HG03575 (cell line): Measurements from ENCODE around the gene PRG3.
"Not testable (repeated sequence)": the region's sequence is repeated elsewhere in the genome, so short reads cannot be mapped to it uniquely, and the experiment has no call there.

Experiments
- ATAC-seq: cut with Tn5 transposase; IDR thresholded peaks from one replicate; pipeline ENCODE4 v1.9.1; 2021; ENCODE audit not compliant: unreplicated experiment, insufficient number of reproducible peaks, low FRiP score; ENCODE audit errors: extremely low read depth

The PRG3 gene

DNA sequence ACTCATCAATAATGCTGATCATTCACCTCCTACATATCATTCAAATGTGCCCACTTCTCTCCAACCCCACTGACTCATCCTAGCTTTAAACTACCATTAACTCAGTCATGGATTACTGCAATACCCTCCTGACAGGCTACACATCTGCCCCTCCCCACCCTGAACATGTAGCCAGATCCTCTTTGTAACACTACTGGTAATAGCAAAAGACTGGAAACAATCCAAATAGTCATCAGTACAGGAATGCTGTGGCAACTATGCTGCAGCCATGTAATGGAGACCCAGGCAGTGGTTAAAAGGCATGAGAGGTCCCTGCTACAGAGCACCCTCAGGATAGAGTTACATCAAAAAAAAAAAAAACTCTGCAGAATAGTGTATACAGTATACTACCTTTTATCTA lies 29.3 kb upstream of the PRG3 start:
- ATAC-seq, result no peak

DNA sequence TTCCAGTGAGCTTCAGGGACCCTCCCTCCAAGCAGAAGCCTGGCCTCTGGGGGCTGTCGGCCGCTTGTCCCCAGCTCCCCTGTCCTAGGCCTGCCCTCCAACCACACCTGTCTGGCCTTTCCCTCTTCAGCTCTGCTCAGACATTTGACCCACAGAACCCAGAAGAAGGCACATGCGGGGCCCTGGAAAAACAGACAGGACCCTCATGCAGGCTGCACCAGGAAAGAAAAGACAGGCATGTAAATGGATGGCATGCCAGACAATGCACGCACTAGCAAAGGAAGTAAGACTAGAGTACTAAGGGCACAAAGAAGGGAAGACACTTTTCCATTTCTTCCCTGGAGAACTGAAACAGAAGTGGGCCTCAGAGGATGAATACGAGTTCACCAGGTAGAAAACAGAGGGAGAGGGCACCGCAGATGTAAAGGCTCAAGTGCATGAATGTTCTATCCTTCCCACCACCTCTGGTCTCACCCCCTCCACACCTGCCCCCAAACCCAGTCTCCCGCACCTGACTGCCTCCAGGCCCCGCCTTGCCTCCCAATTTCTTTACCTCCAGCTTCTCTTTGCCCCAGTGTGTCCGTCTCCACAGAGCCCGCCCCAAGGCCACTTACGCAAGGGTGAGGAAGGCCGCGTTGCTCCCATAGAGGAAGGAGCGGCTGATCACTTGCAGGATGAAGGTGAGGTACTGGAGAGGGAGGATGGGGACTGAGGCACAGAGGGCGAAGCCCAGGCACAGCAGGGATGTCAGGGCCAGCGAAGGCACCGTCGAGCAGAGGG lies 28.6 kb upstream of the PRG3 start:
- ATAC-seq, result no peak

DNA sequence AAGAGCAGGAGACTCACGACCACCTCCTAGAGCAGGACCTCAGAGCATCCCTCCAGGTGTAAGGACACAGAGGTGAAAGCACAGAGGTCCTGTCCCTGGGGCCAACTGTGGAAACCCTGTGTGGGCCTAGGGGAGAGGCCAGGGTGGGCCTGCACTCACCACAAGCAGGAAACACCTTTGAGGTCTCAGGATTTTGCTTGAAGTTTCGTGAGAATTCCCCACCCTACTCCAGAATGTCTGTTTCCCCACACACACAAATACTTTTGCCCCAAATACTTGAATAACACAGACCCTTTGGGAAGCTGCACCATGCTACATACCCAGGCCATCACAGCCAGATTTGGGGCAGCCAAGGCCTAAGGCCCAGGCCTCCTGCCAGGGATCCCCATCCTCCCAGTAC lies 27.8 kb upstream of the PRG3 start:
- no peak for ATAC-seq

DNA sequence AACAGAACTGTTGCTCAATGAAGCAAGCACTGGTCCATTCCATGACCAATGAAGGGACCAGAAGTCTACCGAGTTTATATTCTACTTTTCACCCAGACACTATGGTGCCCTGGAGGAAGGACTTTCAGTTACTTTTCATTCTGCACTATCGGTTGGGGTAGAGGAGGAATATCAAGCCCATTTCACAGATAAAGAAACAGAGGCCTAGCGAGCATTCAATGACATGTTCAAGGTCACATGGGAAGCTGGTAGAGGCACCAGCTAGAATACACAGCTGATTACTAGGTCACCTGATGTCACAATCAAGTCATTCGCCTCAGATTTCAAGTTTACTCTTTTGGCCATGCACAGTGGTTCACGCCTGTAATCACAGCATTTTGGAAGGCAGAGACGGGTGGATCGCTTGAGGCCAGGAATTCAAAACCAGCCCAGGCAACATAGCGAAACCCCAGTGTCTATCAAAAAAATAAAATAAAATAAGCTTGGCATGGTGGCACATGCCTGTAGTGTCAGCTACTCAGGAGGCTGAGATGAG lies 27.1 kb upstream of the PRG3 start:
- ATAC-seq, result no peak

DNA sequence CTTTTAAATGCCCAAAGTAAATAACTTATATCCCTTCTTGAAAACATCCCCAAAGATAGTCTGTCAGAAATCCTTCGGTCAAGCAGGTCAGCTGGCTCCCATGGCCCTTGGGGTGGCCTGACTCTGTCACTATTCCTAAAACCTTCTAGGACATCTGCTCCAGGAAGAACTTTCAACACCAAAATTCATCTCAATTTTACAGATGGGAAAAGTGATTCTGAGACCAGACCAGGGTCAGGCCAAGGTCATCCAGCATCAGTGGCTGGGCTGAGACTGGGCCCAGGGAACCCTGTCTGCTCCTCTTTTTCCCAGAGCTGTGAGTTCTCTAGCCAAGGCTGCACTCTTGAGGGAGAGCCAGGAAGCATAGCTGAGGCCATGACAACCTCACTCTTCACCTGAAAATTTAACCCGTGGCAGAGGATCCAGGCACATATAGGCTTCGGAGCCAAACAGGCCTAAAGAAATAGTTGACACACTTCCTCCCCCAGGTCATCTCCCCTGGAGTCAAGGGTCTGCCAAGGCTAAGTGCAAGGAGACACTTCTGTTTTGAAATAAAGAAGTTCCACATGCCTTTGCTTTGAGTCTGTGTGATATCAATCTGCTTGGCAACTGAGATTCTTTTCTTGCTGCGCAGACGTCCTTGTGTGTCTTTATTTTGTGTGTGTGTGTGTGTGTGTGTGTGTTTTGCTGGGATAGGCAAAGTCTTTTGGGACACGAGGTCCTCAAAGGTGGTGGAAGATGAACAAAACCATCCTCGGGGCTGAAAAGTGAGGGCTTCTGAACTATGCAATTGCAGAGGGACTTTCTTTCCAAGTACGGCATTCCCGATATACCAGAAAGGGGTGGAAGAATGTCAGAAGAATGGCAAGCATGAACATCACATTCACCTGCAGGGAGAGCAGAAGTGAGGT lies 26.3 kb upstream of the PRG3 start:
- ATAC-seq, result no peak

DNA sequence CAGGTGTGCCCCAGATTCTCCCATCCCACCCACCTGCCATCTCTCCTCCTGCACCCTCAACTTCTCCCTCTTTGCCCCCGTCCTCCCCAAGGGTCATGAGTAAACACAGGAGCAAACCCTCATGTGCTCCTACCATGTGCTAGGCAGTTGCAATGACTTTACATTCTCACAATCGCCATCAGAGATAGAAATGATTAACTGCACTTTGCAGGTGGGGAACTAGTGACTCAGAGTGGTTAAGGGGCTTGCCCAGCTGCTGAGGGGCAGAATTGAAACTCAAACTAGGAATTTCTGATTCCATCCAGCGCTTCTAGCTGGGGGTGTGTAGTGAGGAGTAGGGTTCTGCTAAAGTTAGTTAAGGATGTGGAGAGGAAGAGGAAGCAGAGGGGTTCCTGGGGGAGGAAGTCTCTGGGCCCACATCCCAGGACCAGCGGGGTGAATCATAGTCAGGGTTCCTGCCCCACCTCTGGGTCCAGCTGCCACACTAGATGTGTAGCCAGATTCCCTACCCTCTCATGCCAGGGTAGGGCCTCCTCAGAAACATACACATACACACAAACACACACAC lies 25.5 kb upstream of the PRG3 start:
- peak; percentile 75 for ATAC-seq

DNA sequence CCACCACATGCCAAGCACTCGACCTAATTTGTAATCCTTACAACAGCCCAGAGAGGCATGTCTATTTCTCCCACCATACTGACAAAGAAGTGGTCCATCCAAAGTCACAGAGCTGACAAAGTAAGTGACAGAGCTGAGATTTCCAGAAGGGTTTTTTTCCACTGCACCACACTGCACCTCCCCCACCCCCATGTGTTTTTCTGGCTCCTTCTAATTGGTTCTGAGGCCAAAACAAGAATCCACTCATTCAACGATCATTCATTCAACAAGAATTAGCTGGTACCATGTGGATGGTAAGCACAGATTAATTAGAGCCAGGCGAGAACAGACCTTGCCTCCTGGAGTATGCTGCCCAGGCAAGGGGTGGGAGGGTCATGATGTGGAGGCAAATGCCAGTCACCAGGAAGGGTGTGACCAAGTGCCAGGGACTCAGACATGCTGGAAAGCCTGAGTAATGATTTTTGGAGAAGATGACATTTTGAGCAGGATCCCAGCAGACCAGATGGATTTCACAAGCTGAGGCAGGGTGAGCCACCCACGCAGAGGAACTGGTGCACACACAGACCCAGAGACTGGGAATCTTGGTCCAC lies 24.4 kb upstream of the PRG3 start:
- no peak for ATAC-seq

DNA sequence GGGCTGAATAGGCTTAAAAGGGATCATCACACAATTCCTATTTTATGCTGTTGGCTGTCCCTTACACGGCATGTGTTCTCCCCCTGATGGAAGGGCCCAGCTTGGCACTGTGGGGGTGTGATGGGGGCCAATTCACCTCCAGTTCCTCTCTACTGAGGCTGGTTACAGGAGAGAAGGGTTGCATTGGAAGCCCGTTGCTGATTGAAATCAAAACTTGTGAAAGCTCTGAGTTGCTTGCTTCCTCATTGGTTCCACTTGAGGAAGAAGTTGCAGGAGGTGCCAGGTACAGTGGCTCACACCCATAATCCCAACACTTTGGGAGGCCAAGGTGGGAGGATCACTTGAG lies 22.8 kb upstream of the PRG3 start:
- ATAC-seq, result no peak

DNA sequence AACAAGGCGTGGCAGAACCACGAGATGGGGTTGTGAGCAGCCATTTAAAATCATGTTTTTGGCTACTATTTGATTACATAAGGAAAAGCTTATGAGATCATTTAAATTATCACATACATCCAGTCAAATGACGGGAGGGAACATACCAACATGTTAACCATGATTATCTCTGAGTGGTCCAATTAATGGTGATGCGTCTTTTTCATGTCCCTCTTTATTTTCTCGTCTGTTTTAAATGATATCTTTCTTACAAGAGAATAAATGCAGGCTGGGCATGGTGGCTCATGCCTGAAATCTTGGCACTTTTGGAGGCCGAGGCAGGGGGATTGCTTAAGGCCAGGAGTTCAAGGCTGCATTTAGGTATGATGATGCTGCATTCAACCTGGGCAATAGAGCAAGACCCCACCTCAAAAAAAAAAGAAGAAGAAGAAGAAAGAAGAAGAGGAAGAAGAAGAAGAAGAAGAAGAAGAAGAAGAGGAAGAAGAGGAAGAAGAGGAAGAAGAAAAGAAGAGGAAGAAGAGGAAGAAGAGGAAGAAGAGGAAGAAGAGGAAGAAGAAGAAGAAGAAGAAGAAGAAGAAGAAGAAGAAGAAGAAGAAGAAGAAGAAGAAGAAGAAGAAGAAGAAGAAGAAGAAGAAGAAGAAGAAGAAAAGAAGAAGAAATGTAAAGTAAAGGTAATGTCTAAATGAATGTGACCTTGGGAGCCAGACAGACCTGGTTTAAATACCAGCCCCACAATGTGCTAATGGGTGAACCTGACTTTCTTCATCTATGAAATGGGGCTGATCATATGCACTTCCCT lies 22.3 kb upstream of the PRG3 start:
- ATAC-seq, result not testable (repeated sequence)

DNA sequence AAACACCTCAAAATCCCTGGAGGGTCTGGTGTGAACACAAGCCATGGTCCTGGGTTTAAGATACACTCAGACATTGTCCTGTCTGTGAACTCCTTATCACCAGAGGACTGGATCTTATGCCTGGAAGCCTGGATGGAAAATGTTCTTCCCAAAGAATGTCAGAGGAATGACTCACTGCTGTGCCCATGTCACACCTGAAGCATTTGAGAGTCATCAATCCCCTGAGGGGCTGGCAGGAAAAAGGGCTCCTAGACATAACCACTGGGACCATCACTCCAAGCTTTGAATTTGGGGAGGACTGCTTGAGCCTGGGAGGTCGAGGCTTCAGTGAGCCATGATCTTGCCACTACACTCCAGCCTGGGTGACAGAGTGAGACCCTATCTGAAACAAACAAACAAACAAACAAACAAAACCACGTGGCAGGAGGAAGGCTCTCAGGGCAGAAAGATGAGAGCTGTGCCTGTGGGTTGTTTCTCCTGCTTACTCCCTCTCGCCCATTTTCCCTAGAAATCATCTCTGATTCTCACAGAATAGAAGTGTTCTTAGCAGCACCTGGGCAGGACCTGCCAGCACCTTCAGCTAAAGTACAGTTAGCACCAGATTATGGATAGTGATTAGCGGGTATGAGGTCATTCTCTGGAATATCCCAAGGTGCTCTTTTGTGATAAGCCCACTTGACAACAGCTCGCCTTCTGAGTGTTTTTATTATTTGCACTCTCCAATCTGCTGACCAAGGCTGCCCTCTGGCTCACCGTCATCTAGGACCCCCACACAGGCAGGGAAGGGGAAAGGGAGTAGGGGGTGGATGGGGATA lies 21.4 kb upstream of the PRG3 start:
- ATAC-seq, result no peak

DNA sequence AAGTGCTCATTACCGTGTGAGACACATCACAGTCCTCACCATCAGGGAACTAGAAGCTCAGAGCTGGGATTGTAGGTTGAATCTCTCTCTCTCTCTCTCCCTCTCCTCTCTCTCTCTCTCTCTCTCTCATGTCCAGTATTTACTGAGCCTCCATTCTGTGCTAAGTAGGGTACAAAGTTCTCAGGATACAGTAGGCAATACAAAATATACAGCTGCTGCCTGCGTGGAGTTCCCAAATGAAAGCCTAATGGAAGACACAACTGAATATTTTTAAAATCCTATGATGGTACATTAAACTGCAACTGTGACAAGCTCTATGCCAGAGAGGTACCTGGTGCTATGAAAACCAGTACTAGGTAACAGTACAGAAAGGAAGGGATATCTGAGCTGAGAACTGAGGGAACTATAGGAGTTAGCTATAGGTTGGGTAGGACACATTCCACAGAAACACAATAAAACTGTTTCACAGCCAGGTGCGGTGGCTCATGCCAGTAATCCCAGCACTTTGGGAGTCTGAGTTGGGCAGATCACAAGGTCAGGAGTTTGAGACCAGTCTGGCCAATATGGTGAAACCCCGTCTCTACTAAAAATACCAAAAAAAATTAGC lies 19.1 kb upstream of the PRG3 start:
- ATAC-seq, result no peak

DNA sequence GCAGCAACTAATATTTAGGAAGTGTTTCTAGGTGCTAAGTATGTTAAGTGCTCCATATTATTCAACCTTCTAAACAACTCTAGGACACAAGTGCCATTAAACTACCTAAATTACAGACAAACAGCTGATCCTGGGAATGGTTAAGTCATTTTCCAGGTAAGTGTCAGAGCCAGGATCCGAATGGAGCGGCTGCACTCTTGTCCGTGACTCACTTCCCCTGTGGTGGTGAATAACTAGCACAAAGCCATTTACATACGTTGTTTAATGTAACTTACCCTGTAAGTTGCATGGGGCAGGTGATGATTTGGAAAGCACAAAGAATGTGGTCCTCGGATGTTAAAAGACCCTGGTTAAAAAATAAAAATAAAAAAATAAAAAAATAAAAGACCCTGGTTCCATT lies 18.3 kb upstream of the PRG3 start:
- ATAC-seq, result no peak

DNA sequence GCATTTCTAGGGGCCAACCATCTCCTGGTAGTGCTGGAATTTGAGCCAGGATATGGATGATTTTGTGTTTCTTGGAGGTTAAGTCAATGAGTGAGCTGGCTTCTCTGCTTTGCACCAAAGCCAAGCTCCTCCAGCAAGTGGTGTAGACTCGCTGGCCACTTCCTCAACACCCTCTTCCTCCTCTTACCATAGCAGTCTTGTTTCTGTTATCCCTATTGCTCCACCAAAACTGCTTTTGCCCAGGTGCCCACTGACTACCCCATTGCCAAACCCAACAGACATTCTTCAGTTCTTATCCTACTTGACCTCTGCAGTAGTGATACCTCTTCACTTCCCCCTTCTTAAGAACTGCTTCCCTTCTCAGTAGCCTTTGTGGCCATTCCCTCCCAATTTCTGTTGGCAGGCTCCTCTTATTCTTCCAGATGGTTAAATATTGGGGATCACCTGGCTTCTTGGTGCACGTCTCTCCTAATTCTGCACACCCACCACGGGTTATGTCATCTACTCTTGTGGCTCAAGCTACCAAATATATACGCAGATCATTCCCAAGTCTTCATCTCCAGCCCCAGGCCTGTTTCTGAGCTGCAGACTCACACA lies 16.5 kb upstream of the PRG3 start:
- no peak for ATAC-seq

DNA sequence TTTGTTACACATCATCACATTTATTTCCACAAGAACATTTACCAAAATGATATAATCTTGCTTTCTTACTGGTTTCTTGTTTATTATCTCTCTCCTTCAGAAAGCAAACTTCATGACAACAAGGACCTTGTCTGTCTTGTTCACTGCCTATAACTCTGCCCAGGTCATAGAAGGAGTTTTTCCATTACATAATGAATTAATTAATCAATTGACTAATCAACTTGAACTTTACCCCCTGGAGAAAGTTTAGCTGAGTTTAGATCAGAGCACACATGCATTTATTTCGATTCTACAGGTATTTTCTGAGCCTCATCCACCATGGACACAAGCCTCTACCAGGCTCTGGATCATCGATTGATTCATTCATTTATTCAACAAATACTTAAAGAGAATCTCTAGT lies 15.8 kb upstream of the PRG3 start:
- no peak for ATAC-seq

DNA sequence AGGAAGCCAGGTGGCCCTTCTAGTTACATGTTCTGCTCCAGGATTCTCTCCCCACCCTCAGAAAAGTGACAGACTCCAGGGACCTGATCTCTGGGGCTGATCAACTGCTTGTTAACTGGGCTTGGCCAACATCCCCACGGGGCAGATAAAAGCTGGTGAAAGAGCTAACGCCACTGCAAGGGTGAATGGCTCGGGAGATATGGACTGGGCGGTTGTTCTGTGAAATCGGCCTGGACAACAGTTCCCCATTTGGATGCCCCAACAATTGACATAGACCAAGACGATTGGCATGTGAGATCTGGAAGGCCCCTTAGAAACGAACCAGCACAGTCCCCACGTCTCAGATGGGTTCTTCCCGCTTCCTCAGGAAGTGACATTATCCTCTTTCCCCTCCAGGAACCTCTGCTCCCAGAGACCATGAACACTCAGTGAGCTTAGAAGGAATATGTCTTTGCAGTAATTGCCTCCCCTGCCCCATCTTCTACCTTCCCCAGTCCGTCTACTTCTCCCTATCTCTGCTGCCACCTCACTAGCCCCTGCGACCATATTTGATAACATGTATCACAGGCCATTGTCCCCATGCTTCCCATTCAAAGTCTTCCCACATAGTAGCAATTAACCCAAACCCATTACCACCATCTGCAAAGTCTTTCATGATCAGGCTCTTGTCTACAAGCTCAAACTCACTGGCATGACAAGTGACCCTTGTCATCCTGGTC lies 15.1 kb upstream of the PRG3 start:
- ATAC-seq, result no peak

DNA sequence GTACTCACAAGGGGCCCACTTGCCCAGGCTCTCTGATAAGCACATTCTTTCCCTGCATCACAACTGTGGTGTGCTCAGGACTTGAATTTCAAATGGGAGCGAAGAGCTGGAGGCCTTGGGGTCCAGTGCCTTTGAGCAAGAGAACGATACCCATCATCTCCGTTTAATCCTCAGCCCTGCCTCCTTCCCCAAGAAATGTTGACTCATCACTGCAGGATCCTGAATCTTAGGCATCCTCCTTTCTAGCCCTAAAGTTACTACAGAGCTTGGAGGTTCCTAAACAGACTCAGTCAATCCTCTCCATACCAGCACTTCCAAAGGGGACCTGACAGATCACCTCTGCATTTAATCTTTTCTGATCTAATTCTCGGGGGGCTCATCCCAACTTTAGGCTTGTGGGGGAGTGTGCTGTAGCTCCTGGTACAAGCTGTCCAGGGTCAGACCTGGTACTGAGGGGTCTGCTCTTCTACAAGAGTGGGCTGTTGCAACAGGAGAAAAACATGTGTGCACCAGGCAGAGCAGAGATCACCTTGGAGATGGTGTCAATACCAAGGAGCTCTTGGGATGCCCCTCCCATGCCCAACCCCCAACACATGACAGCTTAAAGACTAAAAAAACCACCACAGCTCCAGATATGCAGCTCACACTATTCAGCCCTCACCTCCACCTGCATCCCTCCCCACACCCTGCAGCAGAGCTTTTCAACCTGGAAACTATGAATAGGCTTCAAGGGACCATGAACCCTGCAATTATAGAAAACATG lies 13.4 kb upstream of the PRG3 start:
- no peak for ATAC-seq
